ENCODE measurements around the gene CCL22. TPM values are rescaled to one million over a fixed set of nuclear protein-coding genes. Genes with fewer than 3 reads are reported as not detected.

The CCL22 gene
- total and polyA plus RNA-seq, 2 donors (not counting 3 experiments of a cell fraction or from before 2014, with no cell fraction given): not detected

GRCh38 chr16:57357330-57358085, 1.1 kb upstream of the CCL22 start:
- H3K9me3 ChIP-seq (replicated peaks; ENCODE audit: control insufficient read depth, insufficient read depth, low read length): no peaks in the 10 kb centered on the region
- dilution Hi-C loops (cut with MboI; ENCODE audit: extremely low pct_ligation_motif_present, low sequenced_read_pairs): no loop called here
- no peaks in the 10 kb centered on the region for H4K20me1 ChIP-seq (replicated peaks; ENCODE audit: control insufficient read depth, extremely low read depth, insufficient read depth, low read length)
- H3K27ac ChIP-seq (ENCODE audit: insufficient read depth, low read depth, low read length): no peak overlapping the region
- intact Hi-C loops (cut with micrococcal nuclease): no loop called here
- ChIA-PET CTCF (interaction anchor here (0.5 to 0.6 kb wide), 2 partner anchors 34 to 450 kb away, joined by 3 read pairs; no protein-coding TSS in a partner anchor), POLR2A (no interaction called here)
- no peak overlapping the region for H3K4me2 ChIP-seq (ENCODE audit: insufficient read depth, low read length)
- FAIRE-seq: no peak
- no peak overlapping the region for H3K9ac ChIP-seq (replicated peaks; ENCODE audit: extremely low read depth, insufficient read depth, low read length)
- no peaks in the 10 kb centered on the region for H3K79me2 ChIP-seq (ENCODE audit: control insufficient read depth, insufficient read depth, low read length)
- peaks cover 0 to 1% of the 10 kb centered on the region in 2 experiments for H3K27me3 ChIP-seq (ENCODE audit: control insufficient read depth in 2 of 2, insufficient read depth in 2 of 2, low read length in 2 of 2)
- TF ChIP-seq GATA2 (IDR thresholded peaks at IDR 0.05; ENCODE audit: insufficient read depth, insufficient read length, low read depth, low read length): no peak
- no peak for TF ChIP-seq FOS (IDR thresholded peaks at IDR 0.05; ENCODE audit: borderline replicate concordance, insufficient read depth, low read length)
- TF ChIP-seq JUN (IDR thresholded peaks at IDR 0.05; ENCODE audit: borderline replicate concordance, insufficient read depth, insufficient read length, low read depth): no peak
- TF ChIP-seq EZH2 (IDR thresholded peaks at IDR 0.05; ENCODE audit: borderline replicate concordance, low read depth, low read length, severe bottlenecking): no peak
- TF ChIP-seq POLR2AphosphoS5 (IDR thresholded peaks at IDR 0.05; ENCODE audit: insufficient read depth, low read depth, low read length): no peak
- TF ChIP-seq MYC (IDR thresholded peaks at IDR 0.05; ENCODE audit: low read depth, low read length): no peak
- TF ChIP-seq MAX (IDR thresholded peaks at IDR 0.05; ENCODE audit: insufficient read depth, insufficient read length): no peak
- no peak for TF ChIP-seq POLR2A (IDR thresholded peaks at IDR 0.05; ENCODE audit: low read depth, low read length)
- no peak for TF ChIP-seq CTCF (IDR thresholded peaks at IDR 0.05; ENCODE audit: extremely low read depth in 1 of 2, insufficient read depth in 1 of 2, low read depth in 1 of 2, low read length in 2 of 2)
- no peaks in the 10 kb centered on the region for H3K9me1 ChIP-seq (replicated peaks; ENCODE audit: control insufficient read depth, extremely low read depth, insufficient read depth, low read length)
- H2AFZ ChIP-seq (ENCODE audit: low read depth, low read length): no peak overlapping the region
- DNase-seq (ENCODE audit: low read depth, low spot score): no peak
- no peaks in the 10 kb centered on the region for H3K36me3 ChIP-seq (ENCODE audit: control insufficient read depth in 2 of 2, extremely low read depth in 1 of 2, insufficient read depth in 2 of 2, low read length in 2 of 2)
- no TSS peak for BruUV-seq (replicated peaks)
- no peak overlapping the region for H3K4me3 ChIP-seq (replicated peaks in 1 of 3; ENCODE audit: insufficient read depth in 1 of 3, low read depth in 1 of 3, low read length in 3 of 3)
- no peaks in the 10 kb centered on the region for H3K4me1 ChIP-seq (ENCODE audit: control insufficient read depth, extremely low read depth, insufficient read depth, low read length)
